ENCODE measurements around the gene EHBP1L1.

Gene EHBP1L1

GRCh38 chr11:65569164-65569972 is 6.5 kb upstream of the EHBP1L1 start:
- peaks cover 19% of the 10 kb centered on the region for H3K79me1 ChIP-seq (replicated peaks; ENCODE audit: low read length, poor library complexity, severe bottlenecking)
- WGBS = 20% methylated on average over 27 of the region's 28 CpGs
- H2BK12ac ChIP-seq (ENCODE audit: low read length in 2 of 2) = peak overlapping the region in 1 of 2 experiments; percentile 95
- H3K9me3 ChIP-seq (ENCODE audit: control insufficient read depth, low read length) = no peaks in the 10 kb centered on the region
- no peaks in the 10 kb centered on the region for H3K27me3 ChIP-seq (ENCODE audit: control insufficient read depth in 1 of 2, insufficient read depth in 1 of 2, low read length in 2 of 2)
- H2AK5ac ChIP-seq (ENCODE audit: low read length, severe bottlenecking) = peak overlapping the region; percentile 92
- peak overlapping the region; percentile 97 for H4K8ac ChIP-seq (ENCODE audit: low read length)
- peaks cover 32% of the 10 kb centered on the region for H3K4me1 ChIP-seq (ENCODE audit: control insufficient read depth, insufficient read depth, low read depth, low read length)
- no peak overlapping the region for H2BK5ac ChIP-seq (ENCODE audit: low read depth, low read length, poor library complexity, severe bottlenecking)
- H2BK15ac ChIP-seq (ENCODE audit: low read depth, poor library complexity, severe bottlenecking) = no peak overlapping the region
- H3K18ac ChIP-seq (ENCODE audit: low read depth in 1 of 2, low read length in 2 of 2) = peak overlapping the region; percentile 94 to 95
- H4K91ac ChIP-seq (ENCODE audit: low read length) = peak overlapping the region; percentile 70
- peak overlapping the region; percentile 93 for H3K27ac ChIP-seq (ENCODE audit: low read length, poor library complexity, severe bottlenecking)
- peak overlapping the region; percentile 35 to 83 for H3K4ac ChIP-seq (ENCODE audit: low read depth in 1 of 2, low read length in 2 of 2)
- peaks cover 11 to 12% of the 10 kb centered on the region in 2 experiments for H3K36me3 ChIP-seq (ENCODE audit: control insufficient read depth in 1 of 2, insufficient read depth in 2 of 2, low read depth in 1 of 2, low read length in 2 of 2)
- H3K23ac ChIP-seq (ENCODE audit: low read length in 2 of 2) = no peak overlapping the region
- peak overlapping the region; percentile 76 to 99 for H3K4me3 ChIP-seq (ENCODE audit: insufficient read depth in 1 of 2, low read depth in 1 of 2, low read length in 2 of 2)
- peak overlapping the region; percentile 66 for H2AFZ ChIP-seq (ENCODE audit: low read depth, low read length)
- H2BK120ac ChIP-seq (ENCODE audit: low read depth, low read length) = peak overlapping the region; percentile 57
- H3K4me2 ChIP-seq (ENCODE audit: low read length, poor library complexity, severe bottlenecking) = peak overlapping the region; percentile 94
- peak overlapping the region; percentile 96 for H3K9ac ChIP-seq (ENCODE audit: low read length)
- no peak for DNase-seq
- peak overlapping the region in 1 of 2 experiments; percentile 57 for H3K14ac ChIP-seq (ENCODE audit: low read length in 2 of 2)

- Histone ChIP-seq H4K91ac (ENCODE audit: low read length) (peak within 1 kb of the TSS; percentile 70), H3K4me1 (ENCODE audit: control insufficient read depth, insufficient read depth, low read depth, low read length) (peaks cover 38% of the 10 kb centered on the region), H2BK5ac (ENCODE audit: low read depth, low read length, poor library complexity, severe bottlenecking) (no peak within 1 kb of the TSS), H3K36me3 (ENCODE audit: control insufficient read depth in 1 of 2, insufficient read depth in 2 of 2, low read depth in 1 of 2, low read length in 2 of 2) (peaks cover 11 to 12% of the 10 kb centered on the region in 2 experiments), H3K9me3 (ENCODE audit: control insufficient read depth, low read length) (no peaks in the 10 kb centered on the region), H3K4ac (ENCODE audit: low read depth in 1 of 2, low read length in 2 of 2) (peak within 1 kb of the TSS; percentile 40 to 83), H3K79me1 (replicated peaks; ENCODE audit: low read length, poor library complexity, severe bottlenecking) (peaks cover 19% of the 10 kb centered on the region), H2AK5ac (ENCODE audit: low read length, severe bottlenecking) (peak within 1 kb of the TSS; percentile 92), H3K18ac (ENCODE audit: low read depth in 1 of 2, low read length in 2 of 2) (peak within 1 kb of the TSS; percentile 94 to 95), H2BK12ac (ENCODE audit: low read length in 2 of 2) (peak within 1 kb of the TSS in 1 of 2 experiments; percentile 95), H2BK120ac (ENCODE audit: low read depth, low read length) (peak within 1 kb of the TSS; percentile 57), H2AFZ (ENCODE audit: low read depth, low read length) (peak within 1 kb of the TSS; percentile 66), H3K9ac (ENCODE audit: low read length) (peak within 1 kb of the TSS; percentile 96), H3K4me2 (ENCODE audit: low read length, poor library complexity, severe bottlenecking) (peak within 1 kb of the TSS; percentile 98), H4K8ac (ENCODE audit: low read length) (peak within 1 kb of the TSS; percentile 97), H3K4me3 (ENCODE audit: insufficient read depth in 1 of 2, low read depth in 1 of 2, low read length in 2 of 2) (peak within 1 kb of the TSS; percentile 76 to 99), H3K27ac (ENCODE audit: low read length, poor library complexity, severe bottlenecking) (peak within 1 kb of the TSS; percentile 93), H3K14ac (ENCODE audit: low read length in 2 of 2) (peak within 1 kb of the TSS in 1 of 2 experiments; percentile 57), H3K27me3 (ENCODE audit: control insufficient read depth in 1 of 2, insufficient read depth in 1 of 2, low read length in 2 of 2) (no peaks in the 10 kb centered on the region), H2BK15ac (ENCODE audit: low read depth, poor library complexity, severe bottlenecking) (no peak within 1 kb of the TSS), H3K23ac (ENCODE audit: low read length in 2 of 2) (no peak within 1 kb of the TSS)
- under 1% methylated on average over 70 of the region's 89 CpGs for WGBS
- DNase-seq = peak; percentile 99
Measured at GRCh38 chr11:65569973-65570918, 5.6 kb upstream of the EHBP1L1 start, which contains the start of gene ZNRD2. ZNRD2 (plus strand) TSS chr11:65570477; CDS start chr11:65570492, 15 bp downstream.

DNA sequence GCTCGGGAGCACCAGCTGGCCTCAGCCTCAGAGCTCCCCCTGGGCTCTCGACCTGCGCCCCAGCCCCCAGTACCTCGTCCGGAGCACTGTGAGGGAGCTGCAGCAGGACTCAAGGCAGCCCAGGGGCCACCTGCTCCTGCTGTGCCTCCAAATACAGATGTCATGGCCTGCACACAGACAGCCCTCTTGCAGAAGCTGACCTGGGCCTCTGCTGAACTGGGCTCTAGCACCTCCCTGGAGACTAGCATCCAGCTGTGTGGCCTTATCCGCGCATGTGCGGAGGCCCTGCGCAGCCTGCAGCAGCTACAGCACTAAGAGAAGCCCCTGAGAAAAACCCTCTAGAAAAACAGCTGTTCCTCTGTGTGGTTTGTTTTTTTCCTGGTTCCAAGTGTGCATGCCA is 4.4 kb upstream of the EHBP1L1 start:
- Histone ChIP-seq H3K27ac (ENCODE audit: low read length, poor library complexity, severe bottlenecking) (no peak overlapping the region), H3K9me3 (ENCODE audit: control insufficient read depth, low read length) (no peaks in the 10 kb centered on the region), H3K79me1 (replicated peaks; ENCODE audit: low read length, poor library complexity, severe bottlenecking) (peaks cover 20% of the 10 kb centered on the region), H3K36me3 (ENCODE audit: control insufficient read depth in 1 of 2, insufficient read depth in 2 of 2, low read depth in 1 of 2, low read length in 2 of 2) (peaks cover 11 to 12% of the 10 kb centered on the region in 2 experiments), H3K14ac (ENCODE audit: low read length in 2 of 2) (no peak overlapping the region), H3K4ac (ENCODE audit: low read depth in 1 of 2, low read length in 2 of 2) (no peak overlapping the region), H4K8ac (ENCODE audit: low read length) (no peak overlapping the region), H2BK5ac (ENCODE audit: low read depth, low read length, poor library complexity, severe bottlenecking) (no peak overlapping the region), H3K4me1 (ENCODE audit: control insufficient read depth, insufficient read depth, low read depth, low read length) (peaks cover 46% of the 10 kb centered on the region), H4K91ac (ENCODE audit: low read length) (no peak overlapping the region), H3K27me3 (ENCODE audit: control insufficient read depth in 1 of 2, insufficient read depth in 1 of 2, low read length in 2 of 2) (no peaks in the 10 kb centered on the region), H3K23ac (ENCODE audit: low read length in 2 of 2) (no peak overlapping the region), H2BK12ac (ENCODE audit: low read length in 2 of 2) (no peak overlapping the region), H2AK5ac (ENCODE audit: low read length, severe bottlenecking) (no peak overlapping the region), H3K4me2 (ENCODE audit: low read length, poor library complexity, severe bottlenecking) (peak overlapping the region; percentile 98), H3K9ac (ENCODE audit: low read length) (peak overlapping the region; percentile 96), H2BK120ac (ENCODE audit: low read depth, low read length) (no peak overlapping the region), H2AFZ (ENCODE audit: low read depth, low read length) (no peak overlapping the region), H3K18ac (ENCODE audit: low read depth in 1 of 2, low read length in 2 of 2) (no peak overlapping the region), H3K4me3 (ENCODE audit: insufficient read depth in 1 of 2, low read depth in 1 of 2, low read length in 2 of 2) (peak overlapping the region in 1 of 2 experiments; percentile 99), H2BK15ac (ENCODE audit: low read depth, poor library complexity, severe bottlenecking) (no peak overlapping the region)
- 93% methylated on average over 9 of the region's 9 CpGs for WGBS
- DNase-seq = no peak

All from mesenchymal stem cell (in vitro differentiated cells and primary cell).